HEK293 (cell line): ENCODE data around the gene TLE1.
A peak's percentile ranks its signal among the peaks of the same experiment; 100 is the strongest.

ENCODE experiments used
- CTCF ChIA-PET: fragments of 350-600 bp; formaldehyde crosslinking; extraction: SDS; loops from one replicate; lab custom pipeline; 2021; ENCODE audit warnings: antibody characterized with exemption; lab: Yijun Ruan, JAX
- POLR2A ChIA-PET: fragments of 300-600 bp; formaldehyde crosslinking; extraction: SDS; loops from one replicate; lab custom pipeline; 2020; ENCODE audit warnings: antibody characterized with exemption, inconsistent platforms; lab: Yijun Ruan, JAX
- H3K27ac ChIP-seq: fragments of 200-500 bp; sonication (Bioruptor generic); 2 replicates; pipeline ENCODE4 v1.5.1; 2014; ENCODE audit warnings: low read depth, low read length, control low read depth, inconsistent platforms; ENCODE audit errors: extremely low read depth
- H3K36me3 ChIP-seq, 2 experiments: fragments of 200-500 bp in 1 of 2; sonication (Bioruptor generic) in 1 of 2; 1 replicate in 1 of 2; 2 replicates in 1 of 2; pipeline ENCODE4 v1.5.1; 2014 to 2017; ENCODE audit warnings: inconsistent platforms in 2 of 2, low read length in 2 of 2; ENCODE audit not compliant: control insufficient read depth in 2 of 2, insufficient read depth in 1 of 2
- H3K4me1 ChIP-seq: fragments of 200-500 bp; sonication (Bioruptor generic); 2 replicates; pipeline ENCODE4 v1.5.1; 2014; ENCODE audit warnings: mild to moderate bottlenecking, low read length, inconsistent platforms; ENCODE audit not compliant: control insufficient read depth, insufficient read depth
- H3K4me3 ChIP-seq: 2 replicates; pipeline ENCODE4 v1.5.1; 2011; ENCODE audit warnings: low read depth, mild to moderate bottlenecking, control low read depth, low read length, moderate library complexity
- H3K9me3 ChIP-seq: fragments of 200-500 bp; sonication (Bioruptor generic); 2 replicates; pipeline ENCODE4 v1.5.1; 2014; ENCODE audit warnings: low read depth, low read length, inconsistent platforms; ENCODE audit not compliant: control insufficient read depth, insufficient read depth
- BCL6B ChIP-seq: fragments of 450-650 bp; formaldehyde crosslinking; IDR thresholded peaks from 2 replicates; pipeline ENCODE4 v1.5.1; 2017; ENCODE audit warnings: missing biosample characterization, missing genetic modification characterization
- GLIS1 ChIP-seq: fragments of 450-650 bp; formaldehyde crosslinking; IDR thresholded peaks from 2 replicates; pipeline ENCODE4 v1.5.1; 2016; ENCODE audit warnings: missing biosample characterization, missing genetic modification characterization
- GLIS2 ChIP-seq: fragments of 450-650 bp; formaldehyde crosslinking; IDR thresholded peaks from 2 replicates; pipeline ENCODE4 v1.5.1; 2016; ENCODE audit warnings: missing biosample characterization, missing genetic modification characterization
- IKZF3 ChIP-seq: fragments of 450-650 bp; IDR thresholded peaks from 2 replicates; pipeline ENCODE4 v1.5.0; 2018; ENCODE audit warnings: missing biosample characterization, mild to moderate bottlenecking, missing genetic modification characterization, moderate library complexity
- KLF10 ChIP-seq: fragments of 450-650 bp; IDR thresholded peaks from 2 replicates; pipeline ENCODE4 v1.5.1; 2018; ENCODE audit warnings: missing biosample characterization, mild to moderate bottlenecking, missing genetic modification characterization
- KLF16 ChIP-seq: fragments of 450-650 bp; formaldehyde crosslinking; IDR thresholded peaks from 2 replicates; pipeline ENCODE4 v1.5.1; 2017; ENCODE audit warnings: missing biosample characterization, missing genetic modification characterization
- PBX3 ChIP-seq: sonication (generic); formaldehyde crosslinking; IDR thresholded peaks from 2 replicates; pipeline ENCODE4 v1.8.1; 2022; ENCODE audit warnings: mild to moderate bottlenecking, moderate library complexity, missing genetic modification reagents
- REST ChIP-seq: fragments of 450-650 bp; formaldehyde crosslinking; IDR thresholded peaks from 2 replicates; pipeline ENCODE4 v1.5.1; 2016; ENCODE audit warnings: missing biosample characterization, missing genetic modification characterization
- TRIM28 ChIP-seq: IDR thresholded peaks from 2 replicates; pipeline ENCODE4 v1.6.1; 2011; ENCODE audit warnings: low read length, control low read depth, borderline replicate concordance
- ZBTB17 ChIP-seq: fragments of 450-650 bp; formaldehyde crosslinking; IDR thresholded peaks from 2 replicates; pipeline ENCODE4 v1.5.1; 2016; ENCODE audit warnings: missing biosample characterization, missing genetic modification characterization
- ZBTB48 ChIP-seq: fragments of 450-650 bp; formaldehyde crosslinking; IDR thresholded peaks from 2 replicates; pipeline ENCODE4 v1.5.1; 2016; ENCODE audit warnings: missing biosample characterization, missing genetic modification characterization
- ZFP41 ChIP-seq: fragments of 450-650 bp; formaldehyde crosslinking; IDR thresholded peaks from 2 replicates; pipeline ENCODE4 v1.5.1; 2016; ENCODE audit warnings: missing biosample characterization, missing genetic modification characterization, borderline replicate concordance
- ZNF132 ChIP-seq: fragments of 450-650 bp; formaldehyde crosslinking; IDR thresholded peaks from 2 replicates; pipeline ENCODE4 v1.5.1; 2017; ENCODE audit warnings: missing biosample characterization, missing genetic modification characterization, borderline replicate concordance
- ZNF140 ChIP-seq: fragments of 450-650 bp; formaldehyde crosslinking; IDR thresholded peaks from 2 replicates; pipeline ENCODE4 v1.5.1; 2016; ENCODE audit warnings: missing biosample characterization, missing genetic modification characterization
- ZNF146 ChIP-seq: fragments of 450-650 bp; formaldehyde crosslinking; IDR thresholded peaks from 2 replicates; pipeline ENCODE4 v1.5.1; 2016; ENCODE audit warnings: missing biosample characterization, missing genetic modification characterization
- ZNF211 ChIP-seq: fragments of 450-650 bp; formaldehyde crosslinking; IDR thresholded peaks from 2 replicates; pipeline ENCODE4 v1.5.1; 2016; ENCODE audit warnings: low read depth, missing biosample characterization, missing genetic modification characterization
- ZNF24 ChIP-seq: fragments of 450-650 bp; formaldehyde crosslinking; IDR thresholded peaks from 2 replicates; pipeline ENCODE4 v1.5.1; 2016; ENCODE audit warnings: missing biosample characterization, missing genetic modification characterization
- ZNF248 ChIP-seq: fragments of 450-650 bp; formaldehyde crosslinking; IDR thresholded peaks from 2 replicates; pipeline ENCODE4 v1.5.1; 2017; ENCODE audit warnings: missing biosample characterization, missing genetic modification characterization
- ZNF335 ChIP-seq: fragments of 450-650 bp; formaldehyde crosslinking; conservative IDR thresholded peaks from 2 replicates; pipeline ENCODE4 v1.5.1; 2016; ENCODE audit warnings: missing biosample characterization, missing genetic modification characterization
- ZNF37A ChIP-seq: fragments of 450-650 bp; IDR thresholded peaks from 2 replicates; pipeline ENCODE4 v1.5.1; 2018; ENCODE audit warnings: missing biosample characterization, missing genetic modification characterization
- ZNF48 ChIP-seq: fragments of 450-650 bp; formaldehyde crosslinking; IDR thresholded peaks from 2 replicates; pipeline ENCODE4 v1.5.1; 2016; ENCODE audit warnings: missing biosample characterization, missing genetic modification characterization
- ZNF544 ChIP-seq: fragments of 450-650 bp; formaldehyde crosslinking; IDR thresholded peaks from 2 replicates; pipeline ENCODE4 v1.5.0; 2017; ENCODE audit warnings: missing biosample characterization, missing genetic modification characterization
- ZNF555 ChIP-seq: fragments of 450-650 bp; formaldehyde crosslinking; conservative IDR thresholded peaks from 2 replicates; pipeline ENCODE4 v1.5.1; 2017; ENCODE audit warnings: missing biosample characterization, mild to moderate bottlenecking, missing genetic modification characterization, inconsistent platforms
- ZNF624 ChIP-seq: fragments of 450-650 bp; formaldehyde crosslinking; IDR thresholded peaks from 2 replicates; pipeline ENCODE4 v1.5.1; 2017; ENCODE audit warnings: missing biosample characterization, missing genetic modification characterization
- ZNF626 ChIP-seq: fragments of 450-650 bp; sonication (Bioruptor Pico); formaldehyde crosslinking; IDR thresholded peaks from 2 replicates; pipeline ENCODE4 v1.5.1; 2018; ENCODE audit warnings: missing biosample characterization, missing genetic modification characterization, inconsistent platforms
- ZNF639 ChIP-seq: fragments of 450-650 bp; formaldehyde crosslinking; IDR thresholded peaks from 2 replicates; pipeline ENCODE4 v1.5.1; 2016; ENCODE audit warnings: missing biosample characterization, missing genetic modification characterization
- ZNF701 ChIP-seq: fragments of 450-650 bp; formaldehyde crosslinking; IDR thresholded peaks from 2 replicates; pipeline ENCODE4 v1.5.1; 2016; ENCODE audit warnings: missing biosample characterization, missing genetic modification characterization

The TLE1 gene

GRCh38 chr9:81729135-81729534 lies 39.8 kb upstream of the TLE1 start:
- ChIA-PET POLR2A (no interaction called here), CTCF (interaction anchor here (0.6 kb wide), 1 partner anchor 101 kb away, joined by 3 read pairs; no protein-coding TSS in a partner anchor)

GRCh38 chr9:81724242-81724889 lies 35.0 kb upstream of the TLE1 start:
- POLR2A ChIA-PET, result interaction anchor here (0.7 to 2.5 kb wide), 2 partner anchors 34 to 125 kb away, joined by 4 to 13 read pairs; partner anchors contain the start of gene TLE1
- H3K4me1 ChIP-seq, result peaks cover 3% of the 10 kb centered on the region; the same call in 1 of the 2 replicates
- H3K36me3 ChIP-seq, result no peaks in the 10 kb centered on the region
- H3K4me3 ChIP-seq, result no peak overlapping the region
- peak overlapping the region; percentile 72 for H3K27ac ChIP-seq
- no peaks in the 10 kb centered on the region for H3K9me3 ChIP-seq
- CTCF ChIA-PET, result no interaction called here
- TF ChIP-seq ZNF140, result no peak
- TF ChIP-seq ZNF248 (tag by site-specific recombination), result no peak
- no peak for TF ChIP-seq ZNF544 (tag by site-specific recombination)
- TF ChIP-seq ZNF626, result no peak
- no peak for TF ChIP-seq ZNF211 (tag by site-specific recombination)
- 0 out of 2 replicates have a peak, but pooled peaks have one; percentile 16 for TF ChIP-seq KLF10 (tag by site-specific recombination)
- TF ChIP-seq ZNF555 (tag by site-specific recombination), result no peak
- no peak for TF ChIP-seq ZNF132
- no peak for TF ChIP-seq BCL6B
- TF ChIP-seq ZBTB48 (tag by site-specific recombination), result no peak
- no peak for TF ChIP-seq KLF16
- TF ChIP-seq ZNF146, result no peak
- TF ChIP-seq ZNF701, result no peak
- TF ChIP-seq PBX3 (CRISPR knock-in tag), result no peak
- TF ChIP-seq ZNF335 (tag by site-specific recombination), result no peak; the same call in 1 of the 2 replicates
- no peak for TF ChIP-seq GLIS2 (tag by site-specific recombination)
- no peak for TF ChIP-seq ZNF48 (tag by site-specific recombination)
- TF ChIP-seq IKZF3, result 0 out of 2 replicates have a peak, but pooled peaks have one; percentile 48
- TF ChIP-seq ZNF24 (tag by site-specific recombination), result no peak
- TF ChIP-seq ZNF639 (tag by site-specific recombination), result no peak
- TF ChIP-seq ZNF624 (tag by site-specific recombination), result no peak
- TF ChIP-seq ZBTB17, result no peak
- peak; percentile 90 for TF ChIP-seq GLIS1 (tag by site-specific recombination)

More at GRCh38 chr9:81729135-81729534, 39.8 kb upstream of the TLE1 start:
- Histone ChIP-seq H3K36me3 (no peaks in the 10 kb centered on the region), H3K4me3 (no peak overlapping the region), H3K9me3 (no peaks in the 10 kb centered on the region), H3K27ac (no peak overlapping the region), H3K4me1 (no peaks in the 10 kb centered on the region)
- TF ChIP-seq REST (tag by site-specific recombination), result peak; percentile 71
- no peak for TF ChIP-seq ZNF37A (tag by site-specific recombination)
- no peak for TF ChIP-seq ZFP41 (tag by site-specific recombination)
- no peak for TF ChIP-seq TRIM28
